NCI-H345 (cell line): Measurements from ENCODE around the gene DENND6B.
"Not testable (repeated sequence)": the region's sequence is repeated elsewhere in the genome, so short reads cannot be mapped to it uniquely, and the experiment has no call there.

ENCODE experiments used
- DNase-seq: peaks from one replicate; lab custom pipeline; 2025; lab: John Stamatoyannopoulos, UW

DENND6B gene

DNA sequence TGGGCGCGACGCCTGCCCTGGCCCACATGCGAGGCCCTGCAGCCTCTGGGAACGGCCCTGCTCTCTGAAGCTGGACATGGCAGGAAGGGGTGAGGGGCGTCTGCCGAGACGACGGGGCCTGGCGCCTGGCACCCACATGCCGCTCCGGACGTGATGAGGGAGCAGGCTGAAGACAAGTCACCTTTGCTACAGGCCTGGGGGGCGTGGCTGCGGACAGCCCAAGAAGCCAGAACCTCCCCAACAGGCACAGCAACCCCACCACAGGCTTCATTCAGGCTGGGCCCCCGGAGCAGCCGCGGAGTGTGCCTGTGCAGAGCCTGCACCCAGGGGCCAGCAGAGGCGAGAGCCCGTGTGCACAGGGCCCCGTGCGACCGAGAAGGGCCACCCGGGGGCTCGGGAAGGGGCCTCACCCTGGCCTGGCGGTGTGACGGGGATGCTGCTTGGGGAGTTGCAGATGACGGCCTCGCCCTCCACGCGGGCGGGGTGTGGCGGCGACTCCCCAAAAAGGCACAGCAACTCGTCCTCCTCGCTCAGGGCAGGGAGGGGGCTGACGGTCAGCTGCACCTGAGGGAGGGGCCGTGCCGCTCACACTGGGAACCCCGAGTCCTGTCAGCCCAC, 40.0 kb downstream of the DENND6B start:
- no peak for DNase-seq

DNA sequence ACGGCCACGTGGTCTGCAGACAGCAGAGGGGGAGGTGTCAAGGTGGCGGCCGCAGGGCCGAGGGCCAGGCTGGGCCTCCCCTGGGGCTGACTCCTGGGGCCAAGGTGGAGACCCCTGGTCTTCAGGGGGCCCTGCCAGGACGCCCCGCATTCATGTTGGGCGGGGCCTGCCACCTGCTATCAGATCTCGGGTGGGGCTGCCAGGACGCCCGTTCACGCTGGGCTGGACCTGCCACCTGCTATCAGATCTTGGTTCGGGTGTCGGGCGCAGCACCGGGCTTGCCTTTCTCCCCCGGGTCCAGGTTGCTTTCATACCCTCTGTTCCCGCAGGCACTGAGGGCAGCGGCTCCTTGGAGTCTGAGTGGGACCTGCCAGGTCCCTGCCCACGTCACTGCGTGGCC, 40.5 kb downstream of the DENND6B start:
- DNase-seq: no peak

DNA sequence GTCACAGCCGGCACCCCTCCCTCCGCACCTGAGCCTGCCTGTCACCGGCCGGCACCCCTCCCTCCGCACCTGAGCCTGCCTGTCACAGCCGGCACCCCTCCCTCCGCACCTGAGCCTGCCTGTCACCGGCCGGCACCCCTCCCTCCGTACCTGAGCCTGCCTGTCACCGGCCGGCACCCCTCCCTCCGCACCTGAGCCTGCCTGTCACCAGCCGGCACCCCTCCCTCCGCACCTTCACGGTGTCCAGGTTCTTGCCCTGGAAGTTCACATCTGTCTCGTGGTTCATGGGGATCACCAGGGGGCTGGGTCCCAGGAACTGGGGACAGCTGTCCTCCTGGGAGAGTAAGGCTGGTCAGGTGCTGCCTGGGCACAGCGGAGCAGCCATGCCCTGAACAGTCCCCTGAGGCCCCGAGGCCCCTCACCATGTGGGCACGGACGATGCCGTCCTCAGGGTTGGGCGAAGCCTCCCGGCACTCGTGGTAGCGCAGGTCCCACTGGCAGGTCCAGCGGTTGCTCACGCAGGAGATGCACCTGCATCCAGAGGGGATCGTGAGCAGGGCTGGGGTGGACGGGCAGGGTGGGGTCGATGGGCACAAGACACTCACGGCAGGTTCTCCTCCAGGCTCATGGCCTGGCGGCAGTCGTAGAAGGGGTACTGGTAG, 41.1 kb downstream of the DENND6B start:
- no peak for DNase-seq

DNA sequence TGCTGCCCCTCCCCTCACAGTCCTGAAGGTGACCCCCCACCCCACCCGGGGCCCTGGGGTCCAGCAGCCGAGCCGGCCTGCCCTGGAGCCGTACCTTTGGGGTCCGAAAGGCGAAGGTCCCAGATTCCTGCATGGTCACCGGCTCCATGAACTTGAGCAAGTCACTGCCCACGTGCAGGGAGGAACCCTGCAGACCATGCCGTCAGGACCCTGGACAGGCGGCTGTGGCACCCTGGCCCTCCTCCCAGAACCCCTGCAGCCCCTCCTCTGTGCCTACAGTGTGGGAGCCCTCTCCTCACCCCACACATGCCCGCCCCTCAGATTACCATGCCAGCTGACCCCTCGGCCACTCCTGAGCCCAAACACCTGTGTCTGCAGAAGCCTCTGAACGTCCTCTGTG, 42.3 kb downstream of the DENND6B start:
- DNase-seq: no peak

DNA sequence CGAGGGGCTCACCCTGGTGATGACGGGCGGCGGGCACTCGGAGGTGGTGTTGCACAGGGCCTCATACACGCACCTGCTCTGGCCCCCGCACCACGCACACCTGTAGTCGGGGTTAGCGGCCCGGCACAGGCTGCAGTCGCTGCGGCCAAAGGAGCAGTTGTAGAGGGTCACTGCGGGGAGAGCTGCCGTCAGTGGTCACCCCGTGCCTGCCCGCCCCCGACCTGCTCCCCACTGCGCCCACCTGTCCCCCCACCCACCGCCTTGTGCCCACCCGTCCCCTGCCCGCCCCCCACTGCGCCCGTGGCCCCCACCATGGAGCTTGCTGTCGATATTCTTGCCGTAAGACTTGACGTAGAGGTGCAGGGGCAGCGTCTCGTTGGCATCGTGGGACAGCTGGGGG, 43.0 kb downstream of the DENND6B start:
- no peak for DNase-seq

DNA sequence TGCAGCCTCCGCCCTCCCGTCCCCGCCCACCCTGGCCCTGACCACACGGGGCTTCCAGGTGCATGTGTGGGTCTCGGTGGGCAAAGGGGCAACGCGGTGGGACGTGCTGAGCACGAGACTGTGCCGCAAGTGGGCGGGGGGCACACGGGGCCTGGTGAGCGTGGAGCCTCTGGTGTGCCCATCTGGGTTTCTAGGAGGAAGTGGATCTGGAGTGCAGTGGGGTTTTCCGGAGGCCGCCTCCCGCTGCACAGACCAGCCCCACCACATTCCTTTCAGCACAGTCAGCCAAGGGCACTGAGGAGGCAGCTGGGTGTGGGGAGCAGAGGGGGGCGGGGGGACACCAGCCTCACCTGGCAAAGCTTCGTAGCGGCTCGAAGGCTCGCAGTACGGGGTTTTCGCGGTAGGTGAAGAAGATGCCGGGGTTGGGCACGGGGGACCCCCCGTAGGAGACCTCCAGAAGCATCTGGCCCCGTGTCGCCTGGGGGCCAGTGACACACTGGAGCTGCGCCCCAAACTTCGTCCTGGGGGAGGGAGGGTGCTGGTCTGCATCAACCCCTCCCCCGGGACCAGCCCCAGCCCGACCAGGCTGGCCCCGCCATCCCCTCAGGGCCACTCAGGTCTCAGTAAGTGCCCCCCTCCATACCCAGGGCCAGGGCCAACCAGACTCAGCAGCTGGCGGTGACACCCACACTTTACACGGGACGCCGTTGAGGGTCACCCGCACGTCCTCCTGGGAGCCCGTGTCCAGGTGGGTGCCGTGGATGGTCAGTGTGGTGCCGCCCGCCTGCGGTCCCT, 44.3 kb downstream of the DENND6B start:
- no peak for DNase-seq

DNA sequence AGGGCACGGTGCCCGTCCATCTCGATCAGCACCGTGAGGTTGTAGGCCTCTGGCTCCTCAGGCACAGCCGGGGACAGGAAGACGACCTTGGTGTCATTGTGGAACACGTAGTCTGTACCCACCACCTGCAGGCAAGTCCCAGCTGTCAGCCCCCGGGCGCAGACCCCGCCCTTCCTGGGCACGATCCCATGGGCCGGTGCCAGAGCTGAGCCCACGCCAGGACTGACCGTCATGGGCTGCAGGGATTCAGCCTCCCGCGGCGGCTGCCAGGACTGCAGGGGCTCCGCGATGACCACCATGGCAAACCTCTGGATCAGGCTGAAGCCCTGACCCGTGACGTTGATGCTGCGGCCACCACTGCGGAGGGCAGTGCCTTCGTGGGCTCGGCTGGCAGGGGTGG, 44.9 kb downstream of the DENND6B start:
- no peak for DNase-seq

DNA sequence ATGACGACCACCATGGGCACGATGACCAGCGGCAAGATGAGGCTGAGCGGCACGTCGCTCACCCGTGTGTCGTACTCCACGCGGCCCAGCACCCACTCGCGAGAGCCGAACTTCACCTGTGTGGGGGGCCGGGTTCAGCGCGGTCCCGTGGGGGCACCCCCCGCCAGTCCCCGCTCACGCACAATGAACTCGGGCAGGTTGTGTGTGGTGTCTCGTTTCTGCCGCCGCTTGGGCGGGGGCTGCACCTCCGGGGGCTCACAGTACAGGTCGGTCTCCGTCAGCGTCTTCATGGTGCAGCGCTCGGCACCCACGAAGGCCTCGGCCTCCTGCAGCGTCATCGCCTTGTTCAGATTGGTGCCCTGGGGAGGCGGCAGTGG, 45.4 kb downstream of the DENND6B start:
- no peak for DNase-seq

DNA sequence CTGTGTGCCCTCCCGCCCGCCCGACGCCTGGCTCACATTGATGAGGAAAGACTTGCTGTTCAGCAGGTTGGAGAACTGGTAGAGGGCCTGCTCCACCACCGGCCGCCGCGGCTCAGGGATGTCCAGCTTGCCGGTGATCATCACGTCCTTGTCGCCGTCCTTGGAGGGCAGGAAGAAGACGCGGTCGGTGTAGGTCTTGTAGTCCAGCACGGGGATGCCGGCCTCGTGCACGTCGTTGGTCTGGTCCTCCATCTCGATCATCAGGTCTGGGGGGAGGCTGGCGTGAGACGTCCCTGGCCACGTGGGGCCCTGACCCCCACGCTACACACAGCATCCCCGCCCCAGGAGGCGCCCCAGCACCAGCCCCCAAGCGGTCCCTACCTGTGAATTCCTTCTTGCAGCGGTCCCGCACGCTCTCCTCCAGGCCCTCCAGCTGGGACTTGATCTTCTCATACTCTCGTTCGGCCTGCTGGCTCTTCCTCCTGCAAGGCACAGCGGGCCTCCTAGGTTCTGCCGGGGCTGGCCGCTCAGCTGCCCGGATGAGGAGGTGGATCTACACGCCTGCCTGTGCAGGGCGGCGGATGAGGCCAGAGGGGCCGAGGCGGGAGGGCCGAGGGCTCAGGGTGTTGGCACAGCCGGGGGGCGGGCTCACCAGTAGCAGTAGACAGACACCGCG, 46.0 kb downstream of the DENND6B start:
- no peak for DNase-seq

DNA sequence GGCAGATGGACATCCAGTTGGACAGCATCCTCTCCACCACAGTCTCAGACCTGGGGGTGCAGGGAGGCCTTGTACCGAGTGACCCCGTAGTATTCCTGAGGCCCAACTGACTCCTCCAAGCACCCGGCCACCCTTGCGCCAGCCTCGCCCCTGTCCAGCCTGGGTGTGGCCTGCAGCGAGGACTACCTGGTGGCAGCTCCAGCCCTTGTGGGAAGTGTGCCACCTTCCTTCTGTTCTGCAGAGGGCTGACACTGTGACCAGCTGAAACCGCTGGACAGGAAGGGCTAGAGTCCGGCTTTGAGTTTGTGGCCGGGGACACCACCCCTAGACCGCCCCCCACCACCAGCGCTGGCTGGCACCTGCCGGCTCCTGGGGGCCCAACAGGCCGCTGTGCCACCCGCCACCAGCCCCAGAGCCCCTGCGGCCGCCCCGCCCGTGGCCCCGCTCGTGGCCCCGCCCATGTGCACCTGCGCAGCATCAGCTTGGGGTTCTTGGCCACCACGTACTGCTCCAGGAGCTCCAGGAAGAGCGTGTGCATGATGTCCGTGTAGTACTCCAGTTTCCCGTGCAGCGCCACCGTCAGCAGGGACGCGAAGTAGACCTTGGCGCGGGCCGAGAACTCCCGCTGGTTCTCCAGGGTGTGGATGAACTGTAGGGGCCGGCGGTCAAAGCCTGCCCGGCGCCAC, 46.6 kb downstream of the DENND6B start:
- DNase-seq: no peak

DNA sequence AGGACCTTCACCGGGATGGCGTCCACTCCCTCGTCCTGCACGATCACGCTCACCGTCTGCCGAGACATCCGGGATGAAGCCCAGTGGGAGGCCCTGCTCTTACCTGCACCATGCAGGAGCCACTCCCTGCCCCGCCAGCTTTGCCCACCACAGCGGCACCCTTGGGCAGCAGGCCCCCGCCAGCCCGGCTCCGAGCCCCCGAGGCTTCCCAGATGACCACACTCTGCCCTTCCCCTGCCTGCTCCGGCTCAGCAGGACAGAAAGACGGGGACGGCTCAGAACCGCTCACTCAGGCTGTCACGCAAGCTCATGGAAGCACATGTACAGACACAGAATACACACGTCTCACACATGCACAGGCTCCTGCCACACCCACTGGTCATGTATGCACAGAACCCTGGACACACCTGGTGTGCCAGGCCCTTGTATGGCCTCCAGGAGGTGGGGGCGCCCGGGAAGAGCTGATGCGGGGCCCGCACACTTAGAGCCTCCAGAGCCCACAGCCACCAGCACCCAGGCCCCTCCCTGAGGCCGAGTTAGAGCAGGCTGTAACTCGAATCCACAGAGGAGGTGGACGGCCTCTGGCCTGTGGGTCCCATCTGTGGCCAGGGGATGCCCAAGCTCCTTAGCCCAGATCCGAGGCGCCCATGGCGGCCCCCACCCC, 47.7 kb downstream of the DENND6B start:
- no peak for DNase-seq

DNA sequence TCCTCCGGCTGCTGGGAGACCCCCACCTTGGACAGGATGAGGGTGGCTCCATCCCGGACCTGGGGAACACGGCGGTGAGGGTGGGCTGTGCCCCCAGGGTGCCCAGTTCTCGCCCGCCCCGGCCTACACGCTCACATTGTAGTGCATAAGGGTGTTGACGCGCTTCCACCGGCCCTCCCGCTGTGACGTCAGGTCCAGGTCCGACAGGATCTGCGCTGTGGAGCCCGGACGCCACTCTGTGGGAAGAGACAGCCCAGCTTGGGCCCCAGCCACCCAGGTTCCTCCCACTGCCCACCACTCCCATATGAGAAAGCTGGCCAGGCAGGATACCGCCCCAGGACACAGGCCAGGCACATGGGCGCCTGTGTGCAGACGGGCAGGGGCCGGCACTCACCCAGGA, 48.4 kb downstream of the DENND6B start:
- no peak for DNase-seq

DNA sequence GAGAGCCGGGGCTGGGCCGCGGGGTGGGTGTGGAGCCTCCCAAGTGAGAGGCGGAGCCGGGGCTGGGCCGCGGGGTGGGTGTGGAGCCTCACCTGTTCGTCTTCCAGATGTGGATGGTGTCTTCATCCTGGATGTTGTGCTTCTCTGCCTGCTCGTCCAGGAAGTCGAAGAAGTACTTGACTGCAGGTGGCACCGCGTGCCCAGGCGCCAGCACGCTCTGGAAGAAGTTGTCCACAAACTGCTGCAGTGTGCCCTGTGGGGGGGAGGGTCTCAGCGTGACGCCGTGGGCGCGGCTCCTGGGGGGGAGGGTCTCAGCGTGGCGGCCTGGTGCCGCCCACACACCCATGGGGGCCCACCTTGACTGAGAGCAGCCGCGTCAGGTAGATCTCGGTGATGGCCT, 49.1 kb downstream of the DENND6B start:
- no peak for DNase-seq

DNA sequence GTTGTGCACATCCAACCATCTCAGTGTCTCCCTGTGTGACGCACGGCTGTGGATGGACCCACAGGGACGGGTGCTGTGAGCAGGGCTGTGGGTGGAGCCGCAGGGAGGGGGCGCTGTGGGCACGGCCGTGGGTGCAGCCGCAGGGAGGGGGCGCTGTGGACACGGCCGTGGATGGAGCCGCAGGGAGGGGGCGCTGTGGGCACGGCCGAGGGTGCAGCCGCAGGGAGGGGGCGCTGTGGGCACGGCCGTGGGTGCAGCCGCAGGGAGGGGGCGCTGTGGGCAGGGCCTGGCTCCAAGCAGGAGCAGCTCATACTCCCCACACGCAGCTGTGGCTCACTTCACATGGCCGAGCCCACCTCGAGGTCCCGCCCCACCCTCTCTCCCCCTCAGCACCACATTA, 50.7 kb downstream of the DENND6B start:
- no peak for DNase-seq

DNA sequence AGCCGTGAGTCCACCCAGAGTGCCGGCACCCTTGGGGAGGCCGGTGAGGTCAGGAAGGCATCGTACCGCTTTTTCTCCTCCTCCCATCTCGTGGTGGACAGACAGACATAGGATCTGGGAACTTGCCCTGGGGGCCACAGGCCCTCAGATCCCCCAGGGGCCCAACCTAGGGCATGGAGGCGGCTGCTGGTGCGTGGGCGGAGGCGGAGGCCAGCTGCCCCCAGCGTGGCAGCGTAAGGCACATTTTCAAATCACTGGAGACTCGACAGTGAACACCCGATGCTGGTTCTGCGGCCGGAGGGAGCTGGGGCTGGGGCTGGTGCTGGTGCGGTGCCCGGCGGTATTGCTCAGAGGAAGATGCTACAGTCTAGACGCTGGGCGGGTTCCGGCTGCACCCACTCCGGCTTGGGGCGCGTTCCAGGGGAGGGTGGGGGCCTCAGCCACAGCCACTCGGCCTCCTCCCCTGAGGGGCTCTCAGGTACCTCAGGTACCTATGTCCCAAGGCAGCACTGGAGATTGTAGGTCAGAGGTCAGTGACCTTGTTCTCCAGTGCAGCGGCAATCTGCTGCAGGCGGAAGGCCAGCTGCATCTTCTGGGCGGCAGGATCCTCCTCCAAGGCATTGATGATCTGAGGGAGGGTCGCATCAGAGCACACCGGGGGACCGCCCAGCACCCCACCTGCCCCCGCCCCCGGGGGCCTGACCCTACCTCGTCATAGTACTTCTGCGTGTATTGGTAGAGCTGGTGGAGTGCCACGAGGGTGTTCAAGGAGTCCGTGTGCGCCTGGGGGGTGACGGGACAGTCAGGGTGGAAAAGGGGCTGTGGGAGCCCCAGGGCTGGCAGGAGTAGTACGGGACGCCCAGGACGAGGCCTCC, 51.4 kb downstream of the DENND6B start:
- no peak for DNase-seq

DNA sequence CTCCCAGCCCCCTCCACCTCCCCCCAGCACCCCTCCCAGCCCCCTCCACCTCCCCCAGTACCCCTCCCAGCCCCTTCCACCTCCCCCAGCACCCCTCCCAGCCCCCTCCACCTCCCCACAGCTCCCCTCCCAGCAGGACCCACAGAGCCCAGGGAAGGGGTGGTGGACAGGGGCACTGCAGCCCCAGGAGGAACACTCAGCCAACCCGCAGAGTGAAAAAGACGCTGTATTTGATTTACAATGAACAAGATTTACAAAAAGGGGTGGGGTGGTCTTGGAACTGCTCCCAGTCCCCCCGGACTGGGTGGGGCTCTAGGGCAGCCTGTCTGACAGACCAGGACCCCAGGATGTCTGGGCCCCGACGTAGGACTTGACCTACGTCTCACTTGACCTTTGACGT, 52.0 kb downstream of the DENND6B start:
- no peak for DNase-seq

DNA sequence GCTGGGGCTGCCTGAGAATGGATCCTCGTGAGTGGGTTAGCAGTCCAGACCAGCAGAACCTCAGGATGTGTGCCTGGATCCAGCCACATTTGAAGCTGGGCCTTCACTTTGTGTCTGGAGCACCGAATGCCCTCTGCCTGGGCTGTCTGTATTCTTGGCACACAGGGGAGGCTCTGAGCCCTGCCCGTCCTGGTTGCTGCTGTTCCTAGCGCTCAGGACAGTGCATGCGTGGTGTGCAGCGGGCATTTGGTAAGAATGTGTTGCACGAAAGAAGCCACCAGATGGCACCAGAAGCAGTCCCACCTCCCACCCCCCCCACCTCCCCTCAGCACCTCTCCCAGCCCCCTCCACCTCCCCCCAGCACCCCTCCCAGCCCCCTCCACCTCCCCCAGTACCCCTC, 52.5 kb downstream of the DENND6B start:
- DNase-seq: peak; percentile 27

DNA sequence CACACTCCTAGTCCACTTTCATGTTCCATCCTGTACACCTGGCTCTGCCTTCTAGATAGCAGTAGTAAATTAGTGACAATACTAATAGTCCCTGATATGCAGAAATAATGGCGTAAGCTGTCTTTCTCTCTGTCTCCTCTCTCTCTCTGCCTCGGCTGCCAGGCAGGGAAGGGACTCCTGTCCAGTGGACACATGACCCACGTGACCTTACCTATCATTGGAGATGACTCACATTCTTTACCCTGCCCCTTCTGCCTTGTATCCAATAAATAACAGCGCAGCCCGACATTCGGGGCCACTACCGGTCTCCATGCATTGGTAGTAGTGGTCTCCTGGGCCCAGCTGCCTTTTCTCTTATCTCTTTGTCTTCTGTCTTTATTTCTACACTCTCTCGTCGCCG, 53.0 kb downstream of the DENND6B start:
- DNase-seq: not testable (repeated sequence)

DNA sequence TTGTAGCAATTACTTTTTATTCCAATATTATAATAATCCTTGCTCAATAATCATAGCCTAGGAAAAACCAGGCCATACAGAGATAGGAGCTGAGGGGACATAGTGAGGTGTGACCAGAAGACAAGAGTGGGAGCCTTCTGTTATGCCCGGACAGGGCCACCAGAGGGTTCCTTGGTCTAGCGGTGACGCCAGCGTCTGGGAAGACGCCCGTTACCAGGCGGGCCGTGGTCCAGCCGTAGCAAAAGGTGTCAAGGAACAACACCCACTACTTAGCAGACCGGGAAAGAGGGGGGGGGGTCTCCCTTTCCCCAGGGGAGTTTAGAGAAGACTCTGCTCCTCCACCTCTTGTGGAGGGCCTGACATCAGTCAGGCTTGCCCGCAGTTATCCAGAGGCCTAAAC, 53.5 kb downstream of the DENND6B start:
- DNase-seq: not testable (repeated sequence)

DNA sequence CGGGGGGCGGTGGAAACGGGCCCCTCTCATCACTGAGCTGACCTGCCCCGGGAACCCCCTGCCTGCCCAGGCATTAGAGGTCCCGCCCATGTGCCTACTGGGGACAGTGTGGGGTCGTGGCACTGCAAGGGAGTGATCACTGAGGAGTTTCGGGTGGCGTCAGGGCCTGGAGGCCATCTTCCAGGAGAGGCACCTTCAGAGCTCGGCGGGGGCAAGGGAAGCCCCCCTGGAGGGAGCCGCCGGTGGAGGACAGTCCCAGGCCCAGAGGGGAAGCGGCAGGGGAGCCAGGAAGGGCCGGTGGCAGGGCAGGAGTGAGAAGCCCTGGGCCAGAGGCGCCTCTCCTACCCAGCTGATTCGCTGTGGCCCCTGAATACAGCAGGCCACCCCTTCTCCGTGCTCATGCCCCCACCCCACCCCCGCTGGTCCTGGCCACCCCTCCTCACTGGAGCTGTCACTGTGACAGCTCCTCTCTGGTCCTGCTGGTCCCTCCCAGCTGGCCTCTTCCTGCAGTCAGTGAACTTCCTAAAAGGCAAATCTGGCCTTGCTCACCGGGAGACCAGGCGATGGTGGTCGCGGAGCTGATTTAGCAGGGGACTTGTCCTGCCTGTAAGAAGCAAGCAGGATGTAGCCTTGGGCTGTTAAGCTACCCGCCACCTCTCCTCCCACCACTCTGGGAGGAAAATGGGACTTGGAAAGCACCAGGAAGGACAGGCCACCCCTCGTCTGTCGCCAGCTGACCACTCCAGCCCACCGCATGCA, 54.6 kb downstream of the DENND6B start:
- no peak for DNase-seq
